GM18499 (cell line): ENCODE results near the gene NR6A1.

Source experiments
- ATAC-seq: cut with Tn5 transposase; IDR thresholded peaks from one replicate; pipeline ENCODE4 v1.9.1; 2021; ENCODE audit warnings: moderate number of reproducible peaks; ENCODE audit not compliant: insufficient read depth, unreplicated experiment

NR6A1 gene

GRCh38 chr9:124797343-124798103 lies 26.4 kb upstream of the NR6A1 start:
- ATAC-seq = no peak

DNA sequence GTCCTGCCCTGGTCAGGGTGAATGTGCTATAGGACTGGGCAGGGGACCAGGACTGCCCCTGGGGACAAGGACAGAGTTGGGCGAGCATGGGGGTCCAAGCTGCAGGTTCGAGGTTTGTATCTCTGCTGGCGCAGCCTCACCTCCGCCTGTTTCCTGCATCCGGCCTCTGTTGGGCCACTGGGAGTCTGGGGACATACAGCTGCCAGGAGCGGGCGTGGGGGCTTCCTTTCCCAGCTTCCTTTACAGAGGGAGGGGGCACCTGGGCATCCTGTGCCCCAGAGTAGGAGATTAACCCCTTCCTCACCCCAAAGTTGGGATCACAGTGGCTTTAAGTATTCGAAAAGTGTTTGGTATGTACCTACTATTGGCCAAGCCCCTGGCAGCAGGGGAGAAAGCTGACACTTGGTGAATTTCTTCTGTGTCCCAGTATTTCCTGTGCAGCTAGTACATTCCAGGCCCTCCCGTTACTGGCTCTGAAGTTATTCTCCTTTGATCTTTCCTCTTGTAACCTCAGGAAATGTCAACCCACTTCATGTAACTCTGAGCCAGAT lies 24.8 kb upstream of the NR6A1 start:
- ATAC-seq = no peak

DNA sequence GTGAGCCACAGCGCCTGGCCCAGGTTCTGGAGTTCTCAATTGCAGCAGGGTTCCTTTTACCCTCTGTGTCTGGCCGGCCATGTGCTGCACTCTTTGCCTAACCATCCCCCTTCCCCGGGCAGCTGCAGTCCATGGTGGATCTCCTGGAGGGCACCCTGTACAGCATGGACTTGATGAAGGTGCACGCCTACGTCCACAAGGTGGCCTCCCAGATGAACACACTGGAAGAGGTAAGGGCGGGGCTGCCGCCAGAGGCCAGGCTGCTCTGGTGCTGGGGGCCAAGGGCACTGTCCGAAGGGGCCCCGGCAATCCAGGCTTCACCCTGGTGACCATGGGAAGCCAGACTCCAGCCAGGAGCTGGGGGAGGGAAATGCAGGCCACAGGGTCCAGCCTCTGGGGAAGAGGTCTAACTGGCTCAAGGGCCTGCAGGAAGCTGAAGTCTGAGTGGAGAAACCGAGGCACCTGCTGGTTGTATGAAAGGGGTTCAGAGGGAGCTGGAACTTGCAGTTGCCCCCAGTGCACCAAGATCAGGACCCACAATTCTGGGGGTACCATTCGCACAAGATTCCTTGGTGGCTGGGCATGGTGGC lies 23.9 kb upstream of the NR6A1 start:
- ATAC-seq = no peak

- ATAC-seq = no peak
These were observed 22.0 kb upstream of the NR6A1 start for GRCh38 chr9:124793015-124793541.

DNA sequence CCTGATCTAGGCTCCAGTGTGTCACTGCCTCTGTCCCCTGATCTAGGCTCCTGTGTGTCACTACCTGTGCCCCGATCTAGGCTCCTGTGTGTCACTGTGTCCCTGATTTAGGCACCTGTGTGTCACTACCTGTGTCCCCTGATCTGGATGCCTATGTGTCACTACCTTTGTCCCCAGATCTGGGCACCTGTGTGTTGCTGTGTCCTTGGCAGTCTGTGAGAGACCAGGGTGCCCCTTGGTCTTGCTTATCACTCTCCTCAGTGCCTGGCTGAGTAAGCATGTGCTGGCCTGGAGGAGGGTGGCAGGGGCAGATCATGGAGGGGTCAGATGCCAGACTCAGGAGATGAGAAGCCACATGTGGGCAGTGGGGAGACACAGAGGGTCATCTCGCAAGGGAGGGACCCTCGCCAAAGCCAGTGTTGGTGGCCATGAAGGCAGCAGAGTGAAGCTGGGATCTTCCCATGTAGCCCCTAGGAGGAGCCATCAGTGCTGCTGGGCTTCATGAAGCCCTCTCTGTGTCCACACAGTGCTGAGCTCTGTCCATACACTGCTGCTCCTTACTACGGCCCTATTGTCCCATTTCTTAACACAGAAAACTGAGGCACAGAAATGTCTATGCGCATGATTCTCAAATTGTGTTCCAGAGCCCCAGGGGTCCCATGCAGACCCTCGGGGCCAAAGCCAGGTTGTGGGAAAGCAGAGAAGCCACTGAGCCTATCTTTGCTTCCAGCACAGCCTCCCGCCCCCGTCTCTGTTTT lies 21.3 kb upstream of the NR6A1 start:
- no peak for ATAC-seq

GRCh38 chr9:124790801-124791505 lies 19.8 kb upstream of the NR6A1 start:
- ATAC-seq = no peak

DNA sequence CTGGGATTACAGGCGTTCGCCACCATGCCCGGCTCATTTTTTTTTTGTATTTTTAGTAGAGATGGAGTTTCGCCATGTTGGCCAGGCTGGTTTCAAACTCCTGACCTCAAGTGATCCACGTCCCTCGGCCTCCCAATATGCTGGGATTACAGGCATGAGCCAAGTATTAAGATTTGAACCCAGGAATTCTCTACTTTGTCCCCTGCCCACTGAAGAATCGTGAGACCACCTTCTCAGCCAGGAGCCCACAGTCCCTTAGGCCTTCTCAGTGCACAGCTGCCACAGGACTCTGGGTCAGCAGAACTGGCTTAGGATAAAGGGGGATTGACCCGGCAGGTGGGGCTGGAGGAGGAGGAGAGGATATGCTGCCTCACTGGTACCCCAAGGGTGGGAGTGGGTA lies 19.2 kb upstream of the NR6A1 start:
- ATAC-seq = no peak

- ATAC-seq = no peak
These were observed 18.4 kb upstream of the NR6A1 start for GRCh38 chr9:124789531-124789930.

DNA sequence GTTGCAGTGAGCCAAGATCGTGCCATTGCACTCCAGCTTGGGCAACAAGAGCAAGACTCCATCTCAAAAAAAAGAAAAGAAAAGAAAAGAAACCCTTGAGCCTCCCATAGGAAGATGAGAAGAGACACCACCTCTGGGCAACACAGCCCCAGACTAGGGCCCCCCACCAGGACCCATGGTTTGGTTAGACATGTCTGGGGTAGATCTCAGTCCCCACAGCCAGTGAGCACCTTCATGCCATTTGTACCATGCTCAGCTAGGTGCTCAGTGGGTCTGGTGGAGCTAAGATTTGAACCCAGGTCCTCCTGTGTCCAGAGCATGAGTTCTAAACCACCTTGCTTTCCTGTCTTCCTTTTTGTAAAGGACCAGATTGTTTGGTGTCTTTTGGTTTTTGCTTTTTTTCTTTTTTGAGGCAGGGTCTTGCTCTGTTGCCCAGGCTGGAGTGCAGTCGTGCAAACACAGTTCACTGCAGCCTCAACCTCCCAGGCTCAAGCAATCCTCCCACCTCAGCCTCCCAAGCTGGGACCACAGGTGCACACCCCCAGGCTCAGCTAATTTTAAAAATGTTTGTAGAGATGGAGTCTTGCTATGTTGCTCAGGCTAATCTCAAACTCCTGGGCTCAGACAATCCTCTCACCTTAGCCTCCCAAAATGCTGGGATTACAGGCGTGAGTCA lies 17.6 kb upstream of the NR6A1 start:
- ATAC-seq = no peak

DNA sequence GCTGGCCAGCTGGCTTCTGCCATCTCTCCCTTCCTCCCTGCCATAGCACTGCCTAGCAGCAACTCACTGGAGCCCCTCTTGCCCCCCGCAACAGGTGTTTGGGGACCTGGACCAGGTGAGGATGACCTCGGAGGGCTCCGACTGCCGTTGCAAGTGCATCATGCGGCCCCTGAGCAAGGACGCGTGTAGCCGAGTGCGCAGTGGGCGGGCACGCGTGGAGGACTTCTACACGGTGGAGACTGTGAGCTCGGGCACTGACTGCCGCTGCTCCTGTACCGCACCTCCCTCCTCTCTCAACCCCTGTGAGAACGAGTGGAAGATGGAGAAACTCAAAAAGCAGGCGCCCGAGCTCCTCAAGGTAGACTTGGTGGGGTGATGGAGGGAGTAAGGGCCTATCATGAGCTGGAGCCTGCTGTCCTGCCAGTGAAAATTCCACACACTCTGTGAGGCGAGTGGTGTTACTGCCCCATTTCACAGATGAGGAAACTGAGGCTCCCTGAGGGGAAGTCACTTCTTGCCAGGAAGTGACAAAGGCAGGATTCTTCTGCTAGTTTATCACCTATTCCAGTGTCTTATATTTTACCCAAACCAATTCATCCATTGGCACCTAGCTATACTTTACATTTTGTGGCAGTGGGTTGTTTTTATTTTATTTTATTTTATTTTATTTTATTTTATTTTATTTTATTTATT lies 15.9 kb upstream of the NR6A1 start:
- no peak for ATAC-seq

GRCh38 chr9:124784509-124784908 lies 13.4 kb upstream of the NR6A1 start:
- no peak for ATAC-seq

GRCh38 chr9:124783830-124784229 lies 12.7 kb upstream of the NR6A1 start:
- ATAC-seq = no peak

- no peak for ATAC-seq
These were observed 11.8 kb upstream of the NR6A1 start for GRCh38 chr9:124782661-124783574.

GRCh38 chr9:124781967-124782660 lies 11.0 kb upstream of the NR6A1 start:
- ATAC-seq = no peak

DNA sequence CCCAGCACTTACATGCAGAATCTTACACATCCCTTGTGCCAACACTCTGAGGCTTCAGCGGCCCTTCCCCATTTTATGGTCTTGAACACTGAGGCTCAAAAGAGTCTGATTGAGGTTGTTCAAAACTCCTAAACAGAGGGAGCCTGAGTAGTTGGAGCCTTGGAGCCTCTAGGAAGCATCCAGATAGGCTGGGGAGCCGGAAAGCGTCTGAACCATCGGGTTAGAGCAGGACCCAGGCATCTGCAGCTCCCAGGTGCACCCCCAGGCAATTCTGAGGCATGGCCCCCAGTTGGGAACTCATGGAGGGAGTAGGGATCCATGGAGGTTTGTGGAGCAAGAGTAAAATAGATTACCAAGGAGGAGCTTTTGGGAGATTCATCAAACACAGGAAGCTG lies 9.6 kb upstream of the NR6A1 start:
- ATAC-seq = no peak

- ATAC-seq = no peak
These were observed 9.1 kb upstream of the NR6A1 start for GRCh38 chr9:124780060-124780756.
